Astrocyte (in vitro differentiated cells and primary cell): ENCODE data around the gene DNAH3.

ENCODE experiments used
- EZH2 ChIP-seq: IDR thresholded peaks from 2 replicates; pipeline ENCODE4 v1.6.1; 2012; ENCODE audit warnings: mild to moderate bottlenecking, low read length, inconsistent platforms; ENCODE audit not compliant: insufficient read depth
- TF ChIP-seq, protein P1 (sequence below): IDR thresholded peaks from 2 replicates; pipeline ENCODE4 v1.5.1; 2011; ENCODE audit warnings: low read depth, mild to moderate bottlenecking, inconsistent platforms, low read length, moderate library complexity; ENCODE audit not compliant: insufficient read depth

- TF ChIP-seq, protein P1, sequence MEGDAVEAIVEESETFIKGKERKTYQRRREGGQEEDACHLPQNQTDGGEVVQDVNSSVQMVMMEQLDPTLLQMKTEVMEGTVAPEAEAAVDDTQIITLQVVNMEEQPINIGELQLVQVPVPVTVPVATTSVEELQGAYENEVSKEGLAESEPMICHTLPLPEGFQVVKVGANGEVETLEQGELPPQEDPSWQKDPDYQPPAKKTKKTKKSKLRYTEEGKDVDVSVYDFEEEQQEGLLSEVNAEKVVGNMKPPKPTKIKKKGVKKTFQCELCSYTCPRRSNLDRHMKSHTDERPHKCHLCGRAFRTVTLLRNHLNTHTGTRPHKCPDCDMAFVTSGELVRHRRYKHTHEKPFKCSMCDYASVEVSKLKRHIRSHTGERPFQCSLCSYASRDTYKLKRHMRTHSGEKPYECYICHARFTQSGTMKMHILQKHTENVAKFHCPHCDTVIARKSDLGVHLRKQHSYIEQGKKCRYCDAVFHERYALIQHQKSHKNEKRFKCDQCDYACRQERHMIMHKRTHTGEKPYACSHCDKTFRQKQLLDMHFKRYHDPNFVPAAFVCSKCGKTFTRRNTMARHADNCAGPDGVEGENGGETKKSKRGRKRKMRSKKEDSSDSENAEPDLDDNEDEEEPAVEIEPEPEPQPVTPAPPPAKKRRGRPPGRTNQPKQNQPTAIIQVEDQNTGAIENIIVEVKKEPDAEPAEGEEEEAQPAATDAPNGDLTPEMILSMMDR = no peak
- TF ChIP-seq EZH2 = no peak
These were observed 33.1 kb downstream of the DNAH3 start for GRCh38 chr16:21117567-21117966.
